Tibial nerve (tissue), 4 donors: ENCODE measurements around the gene ZBTB7C. TPM values are rescaled to one million over a fixed set of nuclear protein-coding genes. Genes with fewer than 3 reads are reported as not detected.

Experiments used
- DNase-seq, 2 donors: peaks; one replicate each; pipeline ENCODE4 v3.0.0-alpha.2; 2019; ENCODE audit warnings: low spot score in 2 of 2
- H3K27ac ChIP-seq, 4 donors: fragments of 200-600 bp; sonication (generic) in 3 of 4; one replicate each; pipeline ENCODE4 v1.5.1; 2017 to 2019; ENCODE audit warnings: mild to moderate bottlenecking in 1 of 4
- H3K27me3 ChIP-seq, 2 donors: fragments of 200-600 bp; sonication (generic) in 1 of 2; one replicate each; pipeline versions ENCODE4 v1.5.1 to v1.6.0; 2017 to 2019
- H3K36me3 ChIP-seq, 3 donors: fragments of 200-600 bp; sonication (generic); one replicate each; pipeline ENCODE4 v1.5.1; 2018 to 2019
- H3K4me1 ChIP-seq, 4 donors: fragments of 200-600 bp; sonication (generic) in 3 of 4; one replicate each; pipeline ENCODE4 v1.5.1; 2017 to 2019
- H3K4me3 ChIP-seq, 4 donors: fragments of 200-600 bp; sonication (generic) in 3 of 4; one replicate each; pipeline ENCODE4 v1.5.1; 2017 to 2019; ENCODE audit warnings: mild to moderate bottlenecking in 1 of 4, moderate library complexity in 1 of 4
- H3K9me3 ChIP-seq, 4 donors: fragments of 200-600 bp; sonication (generic) in 3 of 4; one replicate each; pipeline ENCODE4 v1.5.1; 2017 to 2019
- CTCF ChIP-seq, 5 experiments: fragments of 200-600 bp in 3 of 5; fragments of 450-650 bp in 2 of 5; sonication (generic) in 3 of 5; IDR thresholded peaks; one replicate each; pipeline ENCODE4 v1.5.1; 2016 to 2019; ENCODE audit warnings: antibody characterized with exemption in 5 of 5, mild to moderate bottlenecking in 3 of 5, moderate library complexity in 2 of 5
- EP300 ChIP-seq, 2 donors: sonication (generic); formaldehyde crosslinking; IDR thresholded peaks; one replicate each; pipeline ENCODE4 v1.6.1; 2017; ENCODE audit warnings: antibody characterized with exemption in 2 of 2, mild to moderate bottlenecking in 1 of 2
- POLR2A ChIP-seq, 2 donors: fragments of 450-650 bp; IDR thresholded peaks; one replicate each; pipeline ENCODE4 v1.6.1; 2017; ENCODE audit warnings: antibody characterized with exemption in 2 of 2, mild to moderate bottlenecking in 2 of 2, moderate library complexity in 2 of 2
- WGBS, 2 donors: methylation state at CpG; one replicate each; pipeline ENCODE4 v1.1.5; 2018; 5-methylcytosine and 5-hydroxymethylcytosine counted together
- total RNA-seq, 4 donors: library from RNA; depleted of rRNA; stranded (reverse); fragments of >200 nt; gene quantifications; one replicate each; pipeline ENCODE4 v1.1.0, GENCODE V29; 2016

The ZBTB7C gene
- total RNA-seq, 4 donors from 2014 or later, result 24.6 to 95.0 (median 75.3) TPM

GRCh38 chr18:48218285-48219022 lies 190.7 kb downstream of the ZBTB7C start:
- no peak overlapping the region for H3K27ac ChIP-seq
- no peak for DNase-seq
- no peaks in the 10 kb centered on the region for H3K27me3 ChIP-seq
- H3K9me3 ChIP-seq, result no peaks in the 10 kb centered on the region
- 87 to 89% methylated on average over 7 of the region's 7 CpGs for WGBS, 2 donors
- H3K36me3 ChIP-seq, result no peaks in the 10 kb centered on the region
- peaks cover 0 to 32% (median 0%) of the 10 kb centered on the region in 4 donors for H3K4me1 ChIP-seq
- no peak overlapping the region for H3K4me3 ChIP-seq
- TF ChIP-seq EP300 (IDR thresholded peaks at IDR 0.05) (no peak), CTCF (IDR thresholded peaks at IDR 0.05) (no peak), POLR2A (IDR thresholded peaks at IDR 0.05) (no peak)

- Histone ChIP-seq H3K36me3 (no peaks in the 10 kb centered on the region), H3K4me3 (no peak overlapping the region), H3K27me3 (no peaks in the 10 kb centered on the region), H3K9me3 (no peaks in the 10 kb centered on the region), H3K4me1 (peaks cover 0 to 31% (median 0%) of the 10 kb centered on the region in 4 donors), H3K27ac (no peak overlapping the region)
- DNase-seq, result no peak
- 79 to 80% methylated on average over 11 to 15 of the region's 15 CpGs for WGBS, 2 donors
- TF ChIP-seq EP300 (IDR thresholded peaks at IDR 0.05) (no peak), CTCF (IDR thresholded peaks at IDR 0.05) (no peak), POLR2A (IDR thresholded peaks at IDR 0.05) (no peak)
These were observed 191.6 kb downstream of the ZBTB7C start for GRCh38 chr18:48217258-48218250.

DNA sequence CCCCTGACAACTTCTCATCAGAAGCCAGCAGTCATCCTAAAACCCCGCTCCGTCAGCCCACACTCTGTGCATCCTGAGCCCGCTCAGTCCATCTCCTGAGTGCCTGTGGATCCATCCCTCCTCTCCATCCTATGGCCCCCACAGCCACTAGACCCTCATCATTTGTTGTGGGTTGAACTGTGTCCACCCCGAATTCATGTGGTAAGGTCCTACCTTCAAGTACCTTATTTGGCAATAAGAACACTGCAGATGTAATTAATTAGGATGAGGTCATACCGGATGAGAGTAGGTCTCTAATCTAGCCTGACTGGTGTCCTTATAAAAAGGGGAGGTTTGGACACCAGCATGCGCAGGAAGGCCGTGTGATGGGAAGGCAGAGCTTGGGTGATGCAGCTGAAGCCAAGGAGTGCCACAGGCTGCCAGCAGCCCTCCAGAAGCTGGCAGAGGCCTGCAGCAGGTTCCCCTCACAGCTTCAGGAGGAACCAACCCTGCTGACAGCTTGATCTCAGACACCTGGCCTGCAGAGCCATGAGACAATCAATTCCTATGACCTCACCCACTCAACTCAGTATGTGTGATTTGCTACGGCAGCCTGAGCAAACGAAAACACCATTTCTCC lies 192.4 kb downstream of the ZBTB7C start:
- WGBS, 2 donors, result 85% methylated on average over 9 of the region's 9 CpGs
- TF ChIP-seq EP300 (IDR thresholded peaks at IDR 0.05), result no peak

GRCh38 chr18:48215876-48216638 lies 193.1 kb downstream of the ZBTB7C start:
- 73 to 79% methylated on average over 9 of the region's 9 CpGs for WGBS, 2 donors
- Histone ChIP-seq H3K27me3 (no peaks in the 10 kb centered on the region), H3K27ac (no peak overlapping the region), H3K9me3 (no peaks in the 10 kb centered on the region), H3K4me1 (peaks cover 0 to 24% (median 0%) of the 10 kb centered on the region in 4 donors), H3K36me3 (no peaks in the 10 kb centered on the region), H3K4me3 (no peak overlapping the region)
- no peak for DNase-seq
- TF ChIP-seq POLR2A (IDR thresholded peaks at IDR 0.05), result no peak
- no peak for TF ChIP-seq CTCF (IDR thresholded peaks at IDR 0.05)
- no peak for TF ChIP-seq EP300 (IDR thresholded peaks at IDR 0.05)

More for the DNA sequence above, 192.4 kb downstream of the ZBTB7C start:
- no peak overlapping the region for H3K4me3 ChIP-seq
- H3K4me1 ChIP-seq, result peaks cover 0 to 24% (median 0%) of the 10 kb centered on the region in 4 donors
- H3K36me3 ChIP-seq, result no peaks in the 10 kb centered on the region
- H3K9me3 ChIP-seq, result no peaks in the 10 kb centered on the region
- no peak for DNase-seq
- no peak overlapping the region for H3K27ac ChIP-seq
- no peaks in the 10 kb centered on the region for H3K27me3 ChIP-seq

DNA sequence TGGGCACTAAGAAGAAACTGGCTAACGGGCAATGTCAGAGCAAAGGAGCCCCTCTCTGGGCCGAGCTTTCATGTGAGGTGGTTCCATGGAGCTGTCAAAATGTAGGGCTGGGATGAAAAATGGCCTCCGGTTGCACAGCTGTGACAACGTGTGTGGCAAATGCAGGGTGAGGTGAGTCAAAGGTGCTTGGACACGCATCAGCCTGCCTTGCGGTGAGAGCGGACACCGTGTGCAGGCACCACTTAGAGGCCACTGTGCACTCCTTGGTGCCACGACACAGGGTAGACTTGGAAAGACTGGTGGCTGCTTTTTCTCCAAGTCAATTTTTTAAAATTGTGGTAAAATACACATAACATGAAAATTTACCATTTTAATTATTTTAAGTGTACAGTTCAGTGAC lies 195.4 kb downstream of the ZBTB7C start:
- 89 to 91% methylated on average over 9 of the region's 9 CpGs for WGBS, 2 donors

More for the DNA sequence above, 195.4 kb downstream of the ZBTB7C start:
- H3K27ac ChIP-seq, result no peak overlapping the region
- H3K4me3 ChIP-seq, result no peak overlapping the region
- no peak for TF ChIP-seq EP300 (IDR thresholded peaks at IDR 0.05)
- no peak for TF ChIP-seq POLR2A (IDR thresholded peaks at IDR 0.05)
- TF ChIP-seq CTCF (IDR thresholded peaks at IDR 0.05), result no peak
- no peaks in the 10 kb centered on the region for H3K36me3 ChIP-seq
- H3K27me3 ChIP-seq, result no peaks in the 10 kb centered on the region
- no peak for DNase-seq
- no peaks in the 10 kb centered on the region for H3K9me3 ChIP-seq
- peaks cover 0 to 15% (median 0%) of the 10 kb centered on the region in 4 donors for H3K4me1 ChIP-seq
